Breast epithelium (tissue), 3 donors: ENCODE data around the gene USP14.

ENCODE experiments used
- POLR2A ChIP-seq: fragments of 450-650 bp; IDR thresholded peaks from one replicate; pipeline ENCODE4 v1.6.1; 2016; ENCODE audit warnings: antibody characterized with exemption, mild to moderate bottlenecking, moderate library complexity
- POLR2AphosphoS5 ChIP-seq, 3 donors: sonication (generic); formaldehyde crosslinking; IDR thresholded peaks; one replicate each; pipeline ENCODE4 v1.6.1; 2017; ENCODE audit warnings: antibody characterized with exemption in 3 of 3
- TF ChIP-seq, protein P1 (sequence below), 3 donors: fragments of 450-650 bp; IDR thresholded peaks; one replicate each; pipeline ENCODE4 v1.5.1; 2016 to 2017; ENCODE audit warnings: antibody characterized with exemption in 3 of 3, mild to moderate bottlenecking in 3 of 3, moderate library complexity in 3 of 3

DNA sequence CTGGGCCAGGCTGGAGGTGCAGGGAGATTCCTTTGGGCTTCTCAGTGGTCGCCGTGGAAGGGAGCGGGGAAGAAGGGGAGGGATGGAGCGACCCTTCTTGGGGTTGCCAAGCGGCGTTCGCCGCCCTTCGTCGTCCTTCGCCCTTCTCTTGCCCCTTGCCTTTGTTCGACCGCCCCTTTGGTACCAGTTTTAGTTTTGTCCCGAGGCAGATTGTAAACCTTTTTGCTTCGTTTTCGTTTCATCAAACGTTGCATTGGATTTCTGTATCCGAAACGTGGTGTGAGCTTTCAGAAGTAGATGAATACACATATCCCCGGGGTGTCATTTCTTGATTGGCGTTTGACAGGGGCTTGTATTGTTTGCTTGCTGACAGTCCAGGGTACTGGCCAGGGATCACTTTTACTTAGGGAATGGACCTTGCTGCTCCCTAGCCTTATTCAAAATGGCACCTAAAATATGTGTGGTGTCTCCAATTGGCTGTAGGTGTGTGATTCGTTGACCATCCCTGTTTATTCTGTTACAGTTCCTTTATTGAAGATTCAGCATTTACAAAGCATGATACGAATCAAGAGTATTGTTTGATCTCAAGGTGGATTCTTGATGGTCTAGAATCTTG is 788 bp downstream of the USP14 start:
- TF ChIP-seq, protein P1, sequence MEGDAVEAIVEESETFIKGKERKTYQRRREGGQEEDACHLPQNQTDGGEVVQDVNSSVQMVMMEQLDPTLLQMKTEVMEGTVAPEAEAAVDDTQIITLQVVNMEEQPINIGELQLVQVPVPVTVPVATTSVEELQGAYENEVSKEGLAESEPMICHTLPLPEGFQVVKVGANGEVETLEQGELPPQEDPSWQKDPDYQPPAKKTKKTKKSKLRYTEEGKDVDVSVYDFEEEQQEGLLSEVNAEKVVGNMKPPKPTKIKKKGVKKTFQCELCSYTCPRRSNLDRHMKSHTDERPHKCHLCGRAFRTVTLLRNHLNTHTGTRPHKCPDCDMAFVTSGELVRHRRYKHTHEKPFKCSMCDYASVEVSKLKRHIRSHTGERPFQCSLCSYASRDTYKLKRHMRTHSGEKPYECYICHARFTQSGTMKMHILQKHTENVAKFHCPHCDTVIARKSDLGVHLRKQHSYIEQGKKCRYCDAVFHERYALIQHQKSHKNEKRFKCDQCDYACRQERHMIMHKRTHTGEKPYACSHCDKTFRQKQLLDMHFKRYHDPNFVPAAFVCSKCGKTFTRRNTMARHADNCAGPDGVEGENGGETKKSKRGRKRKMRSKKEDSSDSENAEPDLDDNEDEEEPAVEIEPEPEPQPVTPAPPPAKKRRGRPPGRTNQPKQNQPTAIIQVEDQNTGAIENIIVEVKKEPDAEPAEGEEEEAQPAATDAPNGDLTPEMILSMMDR (IDR thresholded peaks at IDR 0.05), result no peak
- TF ChIP-seq POLR2A (no peak), POLR2AphosphoS5 (IDR thresholded peaks at IDR 0.05) (no peak)
